Stimulated activated CD8-positive, alpha-beta memory T cell treated with anti-CD3 and anti-CD28 coated beads, Interleukin-15, amount 100 ng/mL, for 1 hour (primary cell): ENCODE measurements around the gene TSGA10.
"Not testable (repeated sequence)": the region's sequence is repeated elsewhere in the genome, so short reads cannot be mapped to it uniquely, and the experiment has no call there.

Experiments
- DNase-seq: peaks from one replicate; pipeline ENCODE4 v3.0.0-alpha.2; 2020; ENCODE audit warnings: low read depth

Gene TSGA10

GRCh38 chr2:99067871-99068625, 86.7 kb downstream of the TSGA10 start:
- no peak for DNase-seq

DNA sequence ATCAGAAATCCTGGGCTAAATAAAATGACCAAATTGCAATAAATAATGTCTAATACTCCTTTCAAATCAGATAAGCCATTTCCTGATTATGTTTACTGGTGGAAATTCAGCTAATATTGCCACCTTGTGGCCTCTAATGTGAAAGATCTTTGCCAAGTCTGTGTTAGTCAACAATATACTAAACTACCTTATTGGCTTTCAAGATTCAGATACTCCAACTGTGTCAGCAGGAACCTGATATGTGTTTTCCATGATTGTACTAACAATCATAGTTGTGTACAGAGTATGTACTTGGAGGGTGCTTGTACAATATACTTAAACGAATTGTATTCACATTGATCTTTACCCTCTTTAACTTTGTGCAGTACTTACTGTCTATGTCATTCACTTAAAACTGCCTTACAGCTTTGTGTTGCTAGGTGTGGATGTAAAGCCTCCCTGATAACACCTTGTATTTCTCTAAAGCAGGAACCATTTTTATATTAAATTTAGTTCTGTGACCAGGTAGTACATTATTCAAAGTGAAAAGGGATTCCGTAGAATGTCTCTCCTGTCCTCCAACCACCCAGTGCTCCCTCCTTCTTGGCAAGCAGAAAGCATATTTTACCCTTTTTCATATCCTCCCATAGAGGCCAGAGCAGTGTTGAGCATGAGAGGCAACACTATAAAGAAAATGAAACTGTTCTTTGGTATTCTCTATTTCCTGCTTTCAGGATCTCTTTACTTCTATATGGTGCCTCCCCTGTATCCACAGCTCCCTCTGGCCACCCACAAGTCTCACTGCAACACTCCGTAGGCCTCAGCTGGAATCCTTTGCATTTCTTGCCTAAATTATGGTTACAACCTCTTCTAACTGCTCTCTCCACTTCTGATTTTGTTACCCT, 88.4 kb downstream of the TSGA10 start:
- DNase-seq = no peak

DNA sequence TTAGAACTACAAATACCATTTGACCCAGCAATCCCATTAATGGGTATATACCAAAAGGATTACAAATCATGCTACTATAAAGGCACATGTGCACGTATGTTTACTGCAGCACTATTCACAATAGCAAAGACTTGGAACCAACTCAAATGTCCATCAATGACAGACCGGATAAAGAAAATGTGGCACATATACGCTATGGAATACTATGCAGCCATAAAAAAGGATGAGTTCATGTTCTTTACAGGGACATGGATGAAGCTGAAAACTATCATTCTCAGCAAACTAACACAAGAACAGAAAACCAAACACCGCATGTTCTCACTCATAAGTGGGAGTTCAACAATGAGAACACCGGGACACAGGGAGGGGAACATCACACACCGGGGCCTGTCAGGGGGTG, 105.6 kb downstream of the TSGA10 start:
- DNase-seq = not testable (repeated sequence)

DNA sequence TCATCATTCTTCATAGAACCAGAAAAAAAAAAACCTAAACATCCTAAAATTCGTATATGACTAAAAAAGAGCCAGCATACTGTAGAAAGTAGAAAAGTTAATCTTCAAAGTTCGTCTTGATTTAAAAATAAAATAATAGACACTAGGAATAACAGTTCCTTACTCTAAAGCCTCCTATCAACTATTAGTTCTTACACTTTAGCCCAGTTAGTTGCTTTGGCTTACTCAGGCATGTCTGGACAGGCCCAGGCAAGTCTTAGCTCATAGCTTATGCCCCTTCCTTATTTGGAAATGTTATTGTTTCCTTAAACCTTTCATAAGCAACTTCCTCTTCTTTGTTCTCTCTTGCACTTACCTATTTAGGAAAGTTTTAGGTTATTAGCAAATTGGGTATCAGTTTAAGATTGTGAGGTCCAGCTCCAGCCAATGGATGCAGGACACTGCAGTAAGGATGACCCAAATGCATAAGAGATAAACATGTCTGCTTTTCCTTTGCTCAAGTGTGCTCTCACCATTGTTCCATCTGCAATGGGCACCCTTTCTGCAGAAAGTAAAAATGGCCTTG, 113.9 kb downstream of the TSGA10 start:
- not testable (repeated sequence) for DNase-seq

DNA sequence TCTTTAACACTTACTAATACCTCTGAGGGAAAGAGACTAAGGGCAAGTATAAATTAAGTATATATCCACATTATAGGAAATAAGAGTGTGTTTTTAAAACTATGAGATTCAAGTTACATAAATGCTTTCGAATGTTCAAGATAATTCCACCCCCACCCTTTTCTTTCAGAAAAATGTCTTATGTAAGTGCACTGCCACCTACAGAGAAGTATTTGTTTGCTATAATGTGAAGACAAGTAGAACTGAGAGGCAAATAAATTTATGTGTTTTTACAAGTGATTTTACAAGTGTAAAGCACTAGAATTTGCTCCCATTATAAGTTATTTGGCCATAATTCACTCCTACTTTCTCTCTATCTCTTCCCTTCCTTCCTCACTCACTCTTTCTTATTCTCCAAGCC, 118.8 kb downstream of the TSGA10 start:
- DNase-seq = no peak

DNA sequence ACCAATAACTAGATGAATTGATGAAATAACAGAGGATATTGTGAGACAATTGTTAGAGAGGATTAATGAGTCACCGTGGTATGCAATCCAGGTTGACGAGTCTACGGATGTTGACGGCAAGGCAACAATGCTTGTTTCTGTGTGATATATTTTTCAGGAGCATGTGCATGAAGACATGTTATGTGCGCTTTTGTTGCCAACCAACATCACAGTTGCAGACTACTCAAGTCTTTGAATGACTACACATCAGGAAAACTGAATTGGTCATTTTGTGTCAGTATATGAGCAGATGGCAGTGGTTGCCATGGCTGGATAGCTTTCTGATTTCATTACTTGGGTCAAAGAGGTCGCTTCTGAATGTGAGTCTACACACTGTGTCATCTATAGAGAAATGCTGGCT, 122.0 kb downstream of the TSGA10 start:
- DNase-seq = no peak

- no peak for DNase-seq
Measured at GRCh38 chr2:99032001-99032400, 122.7 kb downstream of the TSGA10 start.

DNA sequence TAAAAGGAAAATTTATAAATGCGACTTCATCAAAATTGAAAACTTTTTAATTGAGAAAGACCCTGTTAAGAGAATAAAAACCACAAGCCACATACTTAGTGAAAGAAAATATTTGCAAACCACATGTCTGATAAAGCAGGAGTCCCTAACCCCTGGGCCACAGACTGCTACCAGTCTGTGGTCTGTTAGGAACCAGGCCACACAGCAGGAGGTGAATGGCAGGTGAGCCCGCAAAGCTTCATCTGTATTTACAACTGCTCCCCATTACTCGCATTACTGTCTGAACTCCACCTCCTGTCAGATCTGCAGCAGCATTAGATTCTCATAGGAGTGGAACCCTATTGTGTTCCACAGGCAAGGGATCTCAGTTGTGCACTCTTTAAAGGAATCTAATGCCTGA, 123.3 kb downstream of the TSGA10 start:
- DNase-seq = no peak

GRCh38 chr2:99028558-99028957, 126.2 kb downstream of the TSGA10 start:
- no peak for DNase-seq

GRCh38 chr2:99027856-99028255, 126.9 kb downstream of the TSGA10 start:
- DNase-seq = no peak

DNA sequence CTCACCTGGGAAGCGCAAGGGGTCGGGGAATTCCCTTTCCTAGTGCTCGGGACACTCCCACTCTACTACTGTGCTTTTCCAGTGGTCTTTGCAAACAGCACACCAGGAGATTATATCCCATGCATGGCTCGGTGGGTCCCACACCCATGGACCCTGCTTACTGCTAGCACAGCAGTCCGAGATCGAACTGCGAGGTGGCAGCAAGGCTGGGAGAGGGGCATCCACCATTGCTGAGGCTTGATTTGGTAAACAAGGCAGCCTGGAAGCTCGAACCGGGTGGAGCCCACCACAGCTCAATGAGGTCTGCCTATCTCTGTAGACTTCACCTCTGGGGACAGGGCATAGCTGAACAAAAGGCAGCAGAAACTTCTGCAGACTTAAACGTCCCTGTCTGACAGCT, 154.0 kb downstream of the TSGA10 start:
- DNase-seq = no peak

DNA sequence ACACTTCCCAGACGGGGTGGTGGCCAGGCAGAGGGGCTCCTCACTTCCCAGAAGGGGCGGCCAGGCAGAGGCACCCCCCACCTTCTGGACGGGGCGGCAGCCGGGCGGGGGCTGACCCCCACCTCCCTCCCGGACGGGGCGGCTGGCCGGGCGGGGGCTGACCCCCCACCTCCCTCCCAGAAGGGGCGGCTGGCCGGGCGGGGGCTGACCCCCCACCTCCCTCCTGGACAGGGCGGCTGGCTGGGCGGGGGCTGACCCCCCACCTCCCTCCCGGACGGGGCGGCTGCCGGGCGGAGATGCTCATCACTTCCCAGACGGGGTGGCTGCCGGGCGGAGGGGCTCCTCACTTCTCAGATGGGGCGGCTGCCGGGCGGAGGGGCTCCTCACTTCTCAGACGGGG, 166.0 kb downstream of the TSGA10 start:
- DNase-seq = not testable (repeated sequence)

GRCh38 chr2:98985905-98986666, 168.7 kb downstream of the TSGA10 start:
- DNase-seq = no peak

DNA sequence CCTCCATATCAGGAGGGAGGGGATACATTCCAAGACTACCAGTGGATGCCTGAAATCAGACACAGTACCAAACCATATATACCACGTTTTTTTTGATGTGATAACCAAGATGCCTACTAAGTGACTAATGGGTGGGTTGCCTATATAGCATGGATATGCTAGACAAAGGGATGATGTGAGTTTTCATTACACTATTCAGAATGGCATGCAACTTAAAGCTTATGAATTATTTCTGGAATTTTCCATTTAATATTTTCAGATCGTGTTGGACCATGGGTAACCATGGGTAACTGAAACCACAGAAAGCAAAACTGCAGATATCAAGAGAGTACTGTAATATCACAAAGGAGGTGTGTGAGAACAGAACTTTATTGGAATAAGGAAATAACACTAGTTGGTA, 179.1 kb downstream of the TSGA10 start:
- no peak for DNase-seq

DNA sequence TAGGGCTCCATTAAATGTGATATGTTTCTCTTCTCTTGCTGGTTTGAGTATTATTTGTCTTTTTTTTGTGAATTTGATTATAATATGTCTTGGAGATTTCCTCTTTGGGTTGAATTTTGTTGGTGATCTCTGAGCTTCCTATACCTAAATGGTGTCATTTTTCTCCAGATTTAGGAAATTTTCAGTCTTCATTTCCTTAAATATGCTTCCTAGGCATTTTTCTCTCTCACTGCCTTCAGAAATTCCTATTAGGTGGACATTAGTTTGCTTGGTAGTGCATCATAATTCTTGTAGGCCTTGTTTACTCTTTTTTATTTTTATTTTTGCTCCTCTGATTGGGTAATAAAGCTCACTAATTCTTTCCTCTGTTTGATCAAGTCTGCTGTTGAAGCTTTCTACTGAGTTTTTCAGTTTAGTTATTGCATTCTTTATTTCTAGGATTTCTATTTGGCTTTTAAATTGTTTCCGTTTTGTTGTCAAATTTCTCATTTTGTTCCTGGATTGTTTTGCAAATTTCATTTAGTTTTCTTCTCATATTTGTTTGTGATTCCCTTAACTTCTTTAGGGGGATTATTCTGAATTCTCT, 182.1 kb downstream of the TSGA10 start:
- no peak for DNase-seq

- no peak for DNase-seq
Measured at GRCh38 chr2:98959810-98960507, 194.8 kb downstream of the TSGA10 start.

- no peak for DNase-seq
Measured at GRCh38 chr2:98952966-98953365, 201.8 kb downstream of the TSGA10 start.

DNA sequence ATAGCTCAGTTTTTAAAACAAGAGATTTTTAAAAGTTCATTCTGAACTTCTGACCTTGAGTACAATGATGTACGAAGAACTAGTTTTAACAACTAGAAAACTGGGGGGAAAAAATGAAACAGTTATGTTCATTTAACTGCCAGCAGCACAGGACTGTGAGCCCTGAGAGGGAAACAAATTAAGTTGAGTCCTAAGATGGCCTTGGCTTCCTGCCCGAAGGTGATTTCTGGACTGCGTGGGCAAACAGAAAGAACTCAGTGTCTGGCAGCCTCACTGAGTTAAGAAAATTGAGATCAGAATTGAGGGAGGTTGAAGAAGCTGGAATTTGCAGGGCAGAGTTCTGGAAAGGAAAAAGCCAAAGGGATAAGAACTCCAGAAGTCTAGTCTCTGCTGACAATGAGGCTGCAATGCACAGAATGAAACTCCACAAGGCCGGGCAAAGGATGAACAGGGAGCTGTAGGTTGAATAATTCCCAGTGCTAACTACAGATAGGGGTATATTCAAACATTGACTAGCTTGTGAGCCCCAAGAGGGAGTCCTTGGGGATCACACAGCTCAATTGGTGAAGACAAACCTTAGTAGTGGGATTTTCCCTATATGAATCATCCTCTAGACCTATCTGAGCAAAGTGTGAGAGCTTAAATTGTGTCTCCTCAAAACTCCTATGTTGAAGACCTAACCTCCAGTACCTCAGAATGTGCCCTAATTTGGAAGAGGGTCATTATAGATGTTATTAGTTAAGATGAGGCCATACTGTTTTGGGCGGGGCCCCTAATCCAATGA, 205.6 kb downstream of the TSGA10 start:
- DNase-seq = no peak

- no peak for DNase-seq
Measured at GRCh38 chr2:98947554-98947953, 207.2 kb downstream of the TSGA10 start.
